ENCODE data around the gene LGALS3BP. TPM values are rescaled to one million over a fixed set of nuclear protein-coding genes. Genes with fewer than 3 reads are reported as not detected.
A peak's percentile ranks its signal among the peaks of the same experiment; 100 is the strongest.

LGALS3BP gene
- total and polyA plus RNA-seq, 2 experiments from 2014 or later = 15.1 to 36.5 TPM

DNA sequence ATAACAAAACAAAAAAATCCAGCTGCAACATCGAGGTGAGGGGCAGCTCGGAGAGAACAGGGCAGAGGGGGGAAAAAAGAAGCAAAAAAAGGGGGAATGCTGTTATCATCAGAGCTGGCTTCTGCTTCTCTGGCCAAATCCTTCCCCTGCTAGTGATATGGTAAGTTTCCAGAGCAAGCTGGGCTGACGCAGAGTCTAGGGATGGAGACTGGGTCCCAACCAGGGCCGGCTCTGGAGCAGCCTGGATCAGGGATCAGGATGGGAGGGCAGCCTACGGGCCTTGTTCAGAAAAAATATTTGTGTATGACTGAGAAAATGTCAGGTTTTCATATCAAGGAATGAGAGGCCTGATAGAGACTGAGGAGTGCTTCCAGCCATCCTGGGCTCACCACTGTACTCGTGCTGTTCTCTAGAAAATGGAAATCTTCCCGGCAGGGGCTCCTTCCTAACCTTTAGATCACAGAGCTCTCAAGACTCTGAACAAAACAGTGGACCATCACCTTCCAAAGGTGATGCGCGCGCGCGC lies 43.5 kb upstream of the LGALS3BP start (continued):
- TF ChIP-seq, protein P1, sequence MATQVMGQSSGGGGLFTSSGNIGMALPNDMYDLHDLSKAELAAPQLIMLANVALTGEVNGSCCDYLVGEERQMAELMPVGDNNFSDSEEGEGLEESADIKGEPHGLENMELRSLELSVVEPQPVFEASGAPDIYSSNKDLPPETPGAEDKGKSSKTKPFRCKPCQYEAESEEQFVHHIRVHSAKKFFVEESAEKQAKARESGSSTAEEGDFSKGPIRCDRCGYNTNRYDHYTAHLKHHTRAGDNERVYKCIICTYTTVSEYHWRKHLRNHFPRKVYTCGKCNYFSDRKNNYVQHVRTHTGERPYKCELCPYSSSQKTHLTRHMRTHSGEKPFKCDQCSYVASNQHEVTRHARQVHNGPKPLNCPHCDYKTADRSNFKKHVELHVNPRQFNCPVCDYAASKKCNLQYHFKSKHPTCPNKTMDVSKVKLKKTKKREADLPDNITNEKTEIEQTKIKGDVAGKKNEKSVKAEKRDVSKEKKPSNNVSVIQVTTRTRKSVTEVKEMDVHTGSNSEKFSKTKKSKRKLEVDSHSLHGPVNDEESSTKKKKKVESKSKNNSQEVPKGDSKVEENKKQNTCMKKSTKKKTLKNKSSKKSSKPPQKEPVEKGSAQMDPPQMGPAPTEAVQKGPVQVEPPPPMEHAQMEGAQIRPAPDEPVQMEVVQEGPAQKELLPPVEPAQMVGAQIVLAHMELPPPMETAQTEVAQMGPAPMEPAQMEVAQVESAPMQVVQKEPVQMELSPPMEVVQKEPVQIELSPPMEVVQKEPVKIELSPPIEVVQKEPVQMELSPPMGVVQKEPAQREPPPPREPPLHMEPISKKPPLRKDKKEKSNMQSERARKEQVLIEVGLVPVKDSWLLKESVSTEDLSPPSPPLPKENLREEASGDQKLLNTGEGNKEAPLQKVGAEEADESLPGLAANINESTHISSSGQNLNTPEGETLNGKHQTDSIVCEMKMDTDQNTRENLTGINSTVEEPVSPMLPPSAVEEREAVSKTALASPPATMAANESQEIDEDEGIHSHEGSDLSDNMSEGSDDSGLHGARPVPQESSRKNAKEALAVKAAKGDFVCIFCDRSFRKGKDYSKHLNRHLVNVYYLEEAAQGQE (IDR thresholded peaks at IDR 0.05; ENCODE audit: unreplicated experiment) = no peak
- TF ChIP-seq POLR2AphosphoS5 (IDR thresholded peaks at IDR 0.05; ENCODE audit: low read depth) (no peak), CREB1 (CRISPR knock-in tag; IDR thresholded peaks at IDR 0.05; ENCODE audit: low read depth) (no peak)
- TF ChIP-seq, protein P2, sequence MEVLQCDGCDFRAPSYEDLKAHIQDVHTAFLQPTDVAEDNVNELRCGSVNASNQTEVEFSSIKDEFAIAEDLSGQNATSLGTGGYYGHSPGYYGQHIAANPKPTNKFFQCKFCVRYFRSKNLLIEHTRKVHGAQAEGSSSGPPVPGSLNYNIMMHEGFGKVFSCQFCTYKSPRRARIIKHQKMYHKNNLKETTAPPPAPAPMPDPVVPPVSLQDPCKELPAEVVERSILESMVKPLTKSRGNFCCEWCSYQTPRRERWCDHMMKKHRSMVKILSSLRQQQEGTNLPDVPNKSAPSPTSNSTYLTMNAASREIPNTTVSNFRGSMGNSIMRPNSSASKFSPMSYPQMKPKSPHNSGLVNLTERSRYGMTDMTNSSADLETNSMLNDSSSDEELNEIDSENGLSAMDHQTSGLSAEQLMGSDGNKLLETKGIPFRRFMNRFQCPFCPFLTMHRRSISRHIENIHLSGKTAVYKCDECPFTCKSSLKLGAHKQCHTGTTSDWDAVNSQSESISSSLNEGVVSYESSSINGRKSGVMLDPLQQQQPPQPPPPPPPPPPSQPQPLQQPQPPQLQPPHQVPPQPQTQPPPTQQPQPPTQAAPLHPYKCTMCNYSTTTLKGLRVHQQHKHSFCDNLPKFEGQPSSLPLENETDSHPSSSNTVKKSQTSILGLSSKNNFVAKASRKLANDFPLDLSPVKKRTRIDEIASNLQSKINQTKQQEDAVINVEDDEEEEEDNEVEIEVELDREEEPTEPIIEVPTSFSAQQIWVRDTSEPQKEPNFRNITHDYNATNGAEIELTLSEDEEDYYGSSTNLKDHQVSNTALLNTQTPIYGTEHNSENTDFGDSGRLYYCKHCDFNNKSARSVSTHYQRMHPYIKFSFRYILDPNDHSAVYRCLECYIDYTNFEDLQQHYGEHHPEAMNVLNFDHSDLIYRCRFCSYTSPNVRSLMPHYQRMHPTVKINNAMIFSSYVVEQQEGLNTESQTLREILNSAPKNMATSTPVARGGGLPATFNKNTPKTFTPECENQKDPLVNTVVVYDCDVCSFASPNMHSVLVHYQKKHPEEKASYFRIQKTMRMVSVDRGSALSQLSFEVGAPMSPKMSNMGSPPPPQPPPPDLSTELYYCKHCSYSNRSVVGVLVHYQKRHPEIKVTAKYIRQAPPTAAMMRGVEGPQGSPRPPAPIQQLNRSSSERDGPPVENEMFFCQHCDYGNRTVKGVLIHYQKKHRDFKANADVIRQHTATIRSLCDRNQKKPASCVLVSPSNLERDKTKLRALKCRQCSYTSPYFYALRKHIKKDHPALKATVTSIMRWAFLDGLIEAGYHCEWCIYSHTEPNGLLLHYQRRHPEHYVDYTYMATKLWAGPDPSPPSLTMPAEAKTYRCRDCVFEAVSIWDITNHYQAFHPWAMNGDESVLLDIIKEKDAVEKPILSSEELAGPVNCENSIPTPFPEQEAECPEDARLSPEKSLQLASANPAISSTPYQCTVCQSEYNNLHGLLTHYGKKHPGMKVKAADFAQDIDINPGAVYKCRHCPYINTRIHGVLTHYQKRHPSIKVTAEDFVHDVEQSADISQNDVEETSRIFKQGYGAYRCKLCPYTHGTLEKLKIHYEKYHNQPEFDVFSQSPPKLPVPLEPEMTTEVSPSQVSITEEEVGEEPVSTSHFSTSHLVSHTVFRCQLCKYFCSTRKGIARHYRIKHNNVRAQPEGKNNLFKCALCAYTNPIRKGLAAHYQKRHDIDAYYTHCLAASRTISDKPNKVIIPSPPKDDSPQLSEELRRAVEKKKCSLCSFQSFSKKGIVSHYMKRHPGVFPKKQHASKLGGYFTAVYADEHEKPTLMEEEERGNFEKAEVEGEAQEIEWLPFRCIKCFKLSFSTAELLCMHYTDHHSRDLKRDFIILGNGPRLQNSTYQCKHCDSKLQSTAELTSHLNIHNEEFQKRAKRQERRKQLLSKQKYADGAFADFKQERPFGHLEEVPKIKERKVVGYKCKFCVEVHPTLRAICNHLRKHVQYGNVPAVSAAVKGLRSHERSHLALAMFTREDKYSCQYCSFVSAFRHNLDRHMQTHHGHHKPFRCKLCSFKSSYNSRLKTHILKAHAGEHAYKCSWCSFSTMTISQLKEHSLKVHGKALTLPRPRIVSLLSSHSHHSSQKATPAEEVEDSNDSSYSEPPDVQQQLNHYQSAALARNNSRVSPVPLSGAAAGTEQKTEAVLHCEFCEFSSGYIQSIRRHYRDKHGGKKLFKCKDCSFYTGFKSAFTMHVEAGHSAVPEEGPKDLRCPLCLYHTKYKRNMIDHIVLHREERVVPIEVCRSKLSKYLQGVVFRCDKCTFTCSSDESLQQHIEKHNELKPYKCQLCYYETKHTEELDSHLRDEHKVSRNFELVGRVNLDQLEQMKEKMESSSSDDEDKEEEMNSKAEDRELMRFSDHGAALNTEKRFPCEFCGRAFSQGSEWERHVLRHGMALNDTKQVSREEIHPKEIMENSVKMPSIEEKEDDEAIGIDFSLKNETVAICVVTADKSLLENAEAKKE (CRISPR knock-in tag; IDR thresholded peaks at IDR 0.05) = no peak

DNA sequence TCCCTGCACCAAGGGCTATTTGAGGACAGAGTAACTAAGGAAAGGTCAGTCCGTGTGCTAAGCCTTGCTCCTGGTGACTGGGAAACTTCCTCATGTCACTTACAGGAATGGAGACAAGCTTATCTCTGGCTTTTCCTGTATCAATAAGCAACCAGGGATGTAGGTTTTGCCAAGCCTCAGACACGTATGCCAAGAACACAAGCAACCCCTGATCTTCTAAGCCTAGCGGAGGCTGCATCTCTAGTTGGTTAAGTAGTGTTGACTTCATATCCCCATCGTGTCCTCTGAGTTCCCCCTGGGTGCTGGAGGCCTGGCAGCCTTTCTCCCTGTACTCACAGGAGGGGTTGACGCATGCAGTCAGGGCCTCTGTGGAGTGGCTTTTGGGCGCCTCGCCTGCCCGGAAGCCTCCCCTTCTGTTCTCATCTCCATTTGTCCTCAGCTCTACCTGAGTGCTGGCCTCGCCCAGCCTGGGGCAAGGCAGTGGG lies 42.8 kb upstream of the LGALS3BP start:
- Histone ChIP-seq H2AFZ (no peak overlapping the region), H3F3A (replicated peaks; ENCODE audit: low read depth) (0 out of 2 replicates have a peak, but pooled peaks cover 2% of the 10 kb centered on the region), H3K79me2 (replicated peaks; ENCODE audit: insufficient read depth) (no peaks in the 10 kb centered on the region), H4K20me1 (replicated peaks; ENCODE audit: insufficient read depth) (no peaks in the 10 kb centered on the region), H3K27me3 (ENCODE audit: insufficient read depth) (peaks cover 69% of the 10 kb centered on the region), H3K36me3 (ENCODE audit: insufficient read depth) (no peaks in the 10 kb centered on the region), H3K27ac (ENCODE audit: low read depth) (no peak overlapping the region), H3K4me1 (ENCODE audit: insufficient read depth) (peaks cover 7% of the 10 kb centered on the region), H3K4me3 (no peak overlapping the region), H3K4me2 (no peak overlapping the region), H3K9me2 (ENCODE audit: insufficient read depth) (no peaks in the 10 kb centered on the region)
- no peaks in the 10 kb centered on the region; the same call in 2 of the 3 replicates for H3K9me3 Mint-ChIP-seq
- no peak for ATAC-seq
- H3K4me1 Mint-ChIP-seq = peaks cover 18% of the 10 kb centered on the region
- no peak overlapping the region for H3K27ac Mint-ChIP-seq
- H3K36me3 Mint-ChIP-seq (ENCODE audit: low read depth) = no peaks in the 10 kb centered on the region; the same call in 2 of the 3 replicates
- DNase-seq (ENCODE audit: low spot score) = no peak
- peak overlapping the region; percentile 85; the same call in 1 of the 3 replicates for H3K4me3 Mint-ChIP-seq
- H3K27me3 Mint-ChIP-seq (ENCODE audit: insufficient read depth, low read depth, poor library complexity) = peaks cover 56% of the 10 kb centered on the region
- no peak for TF ChIP-seq CREB1 (CRISPR knock-in tag; IDR thresholded peaks at IDR 0.05; ENCODE audit: low read depth)
- TF ChIP-seq, protein P1 (IDR thresholded peaks at IDR 0.05; ENCODE audit: unreplicated experiment) = no peak
- TF ChIP-seq EZH2phosphoT487 (IDR thresholded peaks at IDR 0.05; ENCODE audit: unreplicated experiment) = no peak
- TF ChIP-seq JUNB (IDR thresholded peaks at IDR 0.05; ENCODE audit: unreplicated experiment) = no peak

All from GM23338 (cell line).